HepG2 (cell line): ENCODE results near the gene ADAM15. TPM values are rescaled to one million over a fixed set of nuclear protein-coding genes. Genes with fewer than 3 reads are reported as not detected.

Experiments
- ATF4 ChIP-seq, 2 experiments: fragments of 450-650 bp in 1 of 2; sonication (generic) in 1 of 2; formaldehyde crosslinking; IDR thresholded peaks; 2 replicates each; pipeline versions ENCODE4 v1.5.0 to v1.8.0; 2020 to 2022; ENCODE audit warnings: mild to moderate bottlenecking in 1 of 2, missing genetic modification reagents in 1 of 2
- CBX2 ChIP-seq, 2 experiments: fragments of 200-600 bp in 1 of 2; sonication (generic); formaldehyde crosslinking in 1 of 2; IDR thresholded peaks; 2 replicates each; pipeline versions ENCODE4 v1.7.0 to v1.8.1; 2018 to 2022; ENCODE audit warnings: low read depth in 2 of 2, low read length in 1 of 2, mild to moderate bottlenecking in 1 of 2, missing genetic modification reagents in 1 of 2
- CSRNP1 ChIP-seq: sonication (generic); formaldehyde crosslinking; IDR thresholded peaks from 2 replicates; pipeline ENCODE4 v1.8.1; 2023; ENCODE audit warnings: mild to moderate bottlenecking, missing genetic modification reagents
- E2F1 ChIP-seq: sonication (generic); formaldehyde crosslinking; IDR thresholded peaks from 2 replicates; pipeline ENCODE4 v1.5.0; 2020; ENCODE audit warnings: missing genetic modification reagents
- ETV6 ChIP-seq: sonication (generic); formaldehyde crosslinking; conservative IDR thresholded peaks from 2 replicates; pipeline ENCODE4 v1.4.0; 2020; ENCODE audit warnings: missing genetic modification reagents
- HOXD1 ChIP-seq: sonication (generic); formaldehyde crosslinking; IDR thresholded peaks from 2 replicates; pipeline ENCODE4 v1.5.0; 2020; ENCODE audit warnings: missing genetic modification reagents
- RFXAP ChIP-seq: sonication (generic); formaldehyde crosslinking; IDR thresholded peaks from 2 replicates; pipeline ENCODE4 v1.4.0; 2020; ENCODE audit warnings: missing genetic modification reagents, borderline replicate concordance
- TAF15 ChIP-seq: fragments of 200-400 bp; formaldehyde crosslinking; IDR thresholded peaks from one replicate; pipeline ENCODE4 v1.6.1; 2018; ENCODE audit warnings: mild to moderate bottlenecking, low read depth, low read length; ENCODE audit not compliant: poor library complexity, severe bottlenecking
- TBX2 ChIP-seq: sonication (generic); formaldehyde crosslinking; IDR thresholded peaks from 2 replicates; pipeline ENCODE4 v1.5.0; 2020; ENCODE audit warnings: missing genetic modification reagents, mild to moderate bottlenecking, borderline replicate concordance
- ZMYM4 ChIP-seq: sonication (generic); formaldehyde crosslinking; IDR thresholded peaks from 2 replicates; pipeline ENCODE4 v1.8.1; 2023; ENCODE audit warnings: mild to moderate bottlenecking, missing genetic modification reagents
- ZNF44 ChIP-seq: sonication (generic); formaldehyde crosslinking; IDR thresholded peaks from 2 replicates; pipeline ENCODE4 v1.5.1; 2020; ENCODE audit warnings: mild to moderate bottlenecking, missing genetic modification reagents
- ZNF598 ChIP-seq: sonication (generic); formaldehyde crosslinking; IDR thresholded peaks from 2 replicates; pipeline ENCODE4 v1.5.1; 2020; ENCODE audit warnings: mild to moderate bottlenecking, missing genetic modification reagents, borderline replicate concordance
- ZSCAN21 ChIP-seq: sonication (generic); formaldehyde crosslinking; IDR thresholded peaks from 2 replicates; pipeline ENCODE4 v1.8.0; 2022; ENCODE audit warnings: mild to moderate bottlenecking, missing genetic modification reagents, moderate library complexity, borderline replicate concordance
- ZSCAN22 ChIP-seq: sonication (generic); formaldehyde crosslinking; IDR thresholded peaks from 2 replicates; pipeline ENCODE4 v1.4.0; 2020; ENCODE audit warnings: mild to moderate bottlenecking, missing genetic modification reagents
- polyA plus RNA-seq, 8 experiments: library from polyadenylated mRNA; depleted of rRNA in 3 of 8; stranded (reverse) in 7 of 8; unstranded in 1 of 8; fragments of >200 nt; fragmentation: Illumina TruSeq in 4 of 8; extraction: Trizol in 4 of 8; gene quantifications; 2 replicates each; pipeline versions ENCODE4 v1.2.1 to v1.2.3, GENCODE V29; 2011 to 2016; ENCODE audit warnings: low read depth in 4 of 8, missing spikeins in 1 of 8, mixed read lengths in 1 of 8; ENCODE audit not compliant: insufficient read depth in 1 of 8
- total RNA-seq, 5 experiments: library from RNA; depleted of rRNA; stranded (reverse); fragments of >200 nt; fragmentation: Illumina TruSeq; extraction: Trizol; gene quantifications; 2 replicates each; pipeline ENCODE4 v1.2.3, GENCODE V29; 2016; ENCODE audit warnings: low read depth in 1 of 5
- TF ChIP-seq, protein P1 (sequence below): sonication (generic); formaldehyde crosslinking; IDR thresholded peaks from 2 replicates; pipeline ENCODE4 v1.4.0; 2020; ENCODE audit warnings: mild to moderate bottlenecking, missing genetic modification reagents, borderline replicate concordance
- TF ChIP-seq, protein P2 (sequence below): IDR thresholded peaks from 2 replicates; pipeline ENCODE4 v1.6.1; 2016; ENCODE audit warnings: missing compliant biosample characterization, missing genetic modification reagents, borderline replicate concordance

ADAM15 gene
- total and polyA plus RNA-seq, 2 of the 13 experiments (the other 11 are each of a cell fraction or from before 2014, with no cell fraction given): 17.9 to 25.6 TPM

- TF ChIP-seq, protein P1, sequence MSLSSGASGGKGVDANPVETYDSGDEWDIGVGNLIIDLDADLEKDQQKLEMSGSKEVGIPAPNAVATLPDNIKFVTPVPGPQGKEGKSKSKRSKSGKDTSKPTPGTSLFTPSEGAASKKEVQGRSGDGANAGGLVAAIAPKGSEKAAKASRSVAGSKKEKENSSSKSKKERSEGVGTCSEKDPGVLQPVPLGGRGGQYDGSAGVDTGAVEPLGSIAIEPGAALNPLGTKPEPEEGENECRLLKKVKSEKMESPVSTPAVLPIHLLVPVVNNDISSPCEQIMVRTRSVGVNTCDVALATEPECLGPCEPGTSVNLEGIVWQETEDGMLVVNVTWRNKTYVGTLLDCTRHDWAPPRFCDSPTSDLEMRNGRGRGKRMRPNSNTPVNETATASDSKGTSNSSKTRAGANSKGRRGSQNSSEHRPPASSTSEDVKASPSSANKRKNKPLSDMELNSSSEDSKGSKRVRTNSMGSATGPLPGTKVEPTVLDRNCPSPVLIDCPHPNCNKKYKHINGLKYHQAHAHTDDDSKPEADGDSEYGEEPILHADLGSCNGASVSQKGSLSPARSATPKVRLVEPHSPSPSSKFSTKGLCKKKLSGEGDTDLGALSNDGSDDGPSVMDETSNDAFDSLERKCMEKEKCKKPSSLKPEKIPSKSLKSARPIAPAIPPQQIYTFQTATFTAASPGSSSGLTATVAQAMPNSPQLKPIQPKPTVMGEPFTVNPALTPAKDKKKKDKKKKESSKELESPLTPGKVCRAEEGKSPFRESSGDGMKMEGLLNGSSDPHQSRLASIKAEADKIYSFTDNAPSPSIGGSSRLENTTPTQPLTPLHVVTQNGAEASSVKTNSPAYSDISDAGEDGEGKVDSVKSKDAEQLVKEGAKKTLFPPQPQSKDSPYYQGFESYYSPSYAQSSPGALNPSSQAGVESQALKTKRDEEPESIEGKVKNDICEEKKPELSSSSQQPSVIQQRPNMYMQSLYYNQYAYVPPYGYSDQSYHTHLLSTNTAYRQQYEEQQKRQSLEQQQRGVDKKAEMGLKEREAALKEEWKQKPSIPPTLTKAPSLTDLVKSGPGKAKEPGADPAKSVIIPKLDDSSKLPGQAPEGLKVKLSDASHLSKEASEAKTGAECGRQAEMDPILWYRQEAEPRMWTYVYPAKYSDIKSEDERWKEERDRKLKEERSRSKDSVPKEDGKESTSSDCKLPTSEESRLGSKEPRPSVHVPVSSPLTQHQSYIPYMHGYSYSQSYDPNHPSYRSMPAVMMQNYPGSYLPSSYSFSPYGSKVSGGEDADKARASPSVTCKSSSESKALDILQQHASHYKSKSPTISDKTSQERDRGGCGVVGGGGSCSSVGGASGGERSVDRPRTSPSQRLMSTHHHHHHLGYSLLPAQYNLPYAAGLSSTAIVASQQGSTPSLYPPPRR (CRISPR knock-in tag): peak; percentile 46; the same call in 1 of the 2 replicates
- TF ChIP-seq TAF15 (peak; percentile 36), TBX2 (CRISPR knock-in tag) (peak; percentile 90), ZMYM4 (CRISPR knock-in tag) (peak; percentile 68; the same call in 1 of the 2 replicates), CBX2 (IDR thresholded peaks at IDR 0.05; ENCODE audit: low read depth, low read length) (no peak), CBX2 (CRISPR knock-in tag; IDR thresholded peaks at IDR 0.05; ENCODE audit: low read depth) (0 out of 2 replicates have a peak, but pooled peaks have one; percentile 68), ZNF598 (CRISPR knock-in tag) (peak; percentile 59; the same call in 1 of the 2 replicates), ATF4 (CRISPR knock-in tag; IDR thresholded peaks at IDR 0.05) (peak in 1 of 2 experiments; percentile 72; a peak in 2 of 4 replicates), ETV6 (peak; percentile 49; the same call in 1 of the 2 replicates), ZSCAN21 (CRISPR knock-in tag) (peak; percentile 83), HOXD1 (CRISPR knock-in tag) (peak; percentile 62; the same call in 1 of the 2 replicates), ZNF44 (CRISPR knock-in tag) (no peak), E2F1 (peak; percentile 75), RFXAP (CRISPR knock-in tag) (peak; percentile 57; the same call in 1 of the 2 replicates), ZSCAN22 (CRISPR knock-in tag) (no peak), CSRNP1 (CRISPR knock-in tag) (no peak; the same call in 1 of the 2 replicates)
- TF ChIP-seq, protein P2, sequence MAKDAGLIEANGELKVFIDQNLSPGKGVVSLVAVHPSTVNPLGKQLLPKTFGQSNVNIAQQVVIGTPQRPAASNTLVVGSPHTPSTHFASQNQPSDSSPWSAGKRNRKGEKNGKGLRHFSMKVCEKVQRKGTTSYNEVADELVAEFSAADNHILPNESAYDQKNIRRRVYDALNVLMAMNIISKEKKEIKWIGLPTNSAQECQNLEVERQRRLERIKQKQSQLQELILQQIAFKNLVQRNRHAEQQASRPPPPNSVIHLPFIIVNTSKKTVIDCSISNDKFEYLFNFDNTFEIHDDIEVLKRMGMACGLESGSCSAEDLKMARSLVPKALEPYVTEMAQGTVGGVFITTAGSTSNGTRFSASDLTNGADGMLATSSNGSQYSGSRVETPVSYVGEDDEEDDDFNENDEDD (CRISPR knock-in tag): peak; percentile 79; the same call in 1 of the 2 replicates
Measured at GRCh38 chr1:155017041-155017945, 33.8 kb upstream of the ADAM15 start (continued).
